GM21526 (cell line): ENCODE results near the gene WDCP.
"Not testable (repeated sequence)": the region's sequence is repeated elsewhere in the genome, so short reads cannot be mapped to it uniquely, and the experiment has no call there.

ENCODE experiments used
- ATAC-seq: cut with Tn5 transposase; IDR thresholded peaks from one replicate; pipeline ENCODE4 v1.9.1; 2021; ENCODE audit warnings: moderate library complexity; ENCODE audit not compliant: unreplicated experiment, low FRiP score

The WDCP gene

DNA sequence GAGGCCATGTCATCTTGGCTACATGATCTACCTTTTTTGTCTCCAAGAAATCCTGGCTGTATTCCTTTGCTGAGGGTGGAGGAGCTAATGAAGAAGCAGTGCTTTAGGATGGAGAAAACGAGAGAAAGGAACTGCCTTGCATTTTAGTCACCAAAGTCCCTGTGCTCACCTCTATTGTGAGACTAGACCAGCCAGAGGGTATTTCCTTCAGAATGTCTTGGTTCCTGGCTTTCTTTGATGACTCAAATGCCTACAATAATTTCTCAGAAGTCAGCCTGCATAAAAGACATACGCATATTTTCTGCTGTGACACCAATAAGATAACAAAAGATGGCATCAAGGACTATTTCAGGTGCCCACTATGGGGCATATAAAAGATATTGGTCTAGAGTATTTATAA, 18.1 kb upstream of the WDCP start:
- no peak for ATAC-seq

DNA sequence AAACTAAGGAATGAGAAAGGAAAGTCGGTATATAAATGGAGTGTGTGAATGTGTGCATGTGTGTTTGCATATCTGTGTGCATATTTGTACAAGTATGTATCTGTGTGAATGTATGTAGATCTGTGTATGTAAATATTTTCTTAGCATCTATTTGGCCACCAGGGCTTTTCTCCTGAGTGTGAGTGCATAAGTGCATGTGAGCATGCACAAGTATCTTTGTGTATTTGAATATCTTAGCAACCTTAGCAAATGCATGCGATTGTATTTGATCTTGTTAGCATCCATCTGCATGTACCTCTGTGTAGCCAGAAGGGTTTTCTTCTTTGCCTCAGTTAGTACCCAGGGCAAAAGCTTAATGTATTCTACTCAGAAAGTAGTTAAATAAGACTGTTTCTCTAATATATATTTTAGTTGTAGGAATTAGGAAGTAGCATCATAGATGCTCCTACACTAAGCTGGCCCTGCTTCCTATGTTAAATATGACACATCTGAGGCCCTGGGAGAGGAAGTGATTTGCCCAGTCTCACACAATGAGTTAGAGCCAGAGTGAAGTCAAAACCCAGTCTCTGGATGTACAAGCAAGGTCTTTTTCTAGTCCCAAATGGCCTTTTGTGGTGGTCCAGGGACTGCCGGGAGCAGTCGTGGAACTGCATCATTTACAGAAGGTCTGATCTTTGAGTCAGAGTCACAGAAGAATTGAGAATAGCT, 11.5 kb upstream of the WDCP start:
- no peak for ATAC-seq

DNA sequence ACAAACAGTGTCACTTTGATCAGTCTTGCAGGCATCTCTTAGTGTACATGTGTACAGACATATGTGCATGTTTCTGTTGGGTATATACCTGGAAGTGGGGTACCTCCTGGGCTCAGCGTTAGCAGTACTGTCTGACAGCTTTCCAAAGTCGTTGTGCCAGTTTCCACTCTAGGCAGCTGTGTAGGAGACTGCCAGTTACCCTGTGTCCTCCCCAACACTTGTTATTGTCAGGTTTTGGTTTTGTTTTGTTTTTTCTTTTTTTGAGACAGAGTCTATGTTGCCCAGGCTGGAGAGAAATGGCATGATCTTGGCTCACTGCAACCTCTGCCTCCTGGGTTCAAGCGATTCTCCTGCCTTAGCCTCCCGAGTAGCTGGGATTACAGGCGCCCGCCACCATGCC, 8.6 kb upstream of the WDCP start:
- ATAC-seq = no peak

DNA sequence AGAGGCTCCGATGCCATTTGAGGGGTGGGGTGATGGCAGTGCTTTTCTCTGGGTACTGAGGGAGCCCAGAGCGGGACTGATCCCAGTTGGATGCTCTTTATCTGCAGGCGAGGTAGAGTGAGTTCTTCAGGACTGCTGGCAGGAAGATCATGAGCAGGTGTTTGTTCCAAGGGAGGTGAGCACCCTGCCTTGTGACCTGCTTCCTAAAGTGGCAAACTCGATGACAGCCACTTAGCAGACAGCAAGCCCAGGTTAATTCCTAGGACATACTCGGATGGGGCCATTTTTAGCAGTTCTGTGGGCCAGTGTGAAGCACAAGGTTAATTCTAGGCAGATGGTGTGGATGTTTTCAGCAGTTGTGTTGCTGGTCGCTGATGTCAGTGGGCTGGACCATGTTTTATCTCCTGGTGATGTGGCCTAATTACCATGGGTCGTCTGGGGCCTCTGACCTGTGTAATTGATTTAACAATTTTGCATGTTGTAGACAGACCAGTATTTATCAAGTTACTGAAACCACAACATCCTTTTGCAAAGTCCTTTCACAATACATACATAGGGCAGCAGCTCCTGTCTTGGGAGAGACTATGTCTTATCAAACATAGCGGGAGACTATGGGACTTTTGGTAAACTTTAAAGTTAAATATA, 7.3 kb upstream of the WDCP start:
- no peak for ATAC-seq

DNA sequence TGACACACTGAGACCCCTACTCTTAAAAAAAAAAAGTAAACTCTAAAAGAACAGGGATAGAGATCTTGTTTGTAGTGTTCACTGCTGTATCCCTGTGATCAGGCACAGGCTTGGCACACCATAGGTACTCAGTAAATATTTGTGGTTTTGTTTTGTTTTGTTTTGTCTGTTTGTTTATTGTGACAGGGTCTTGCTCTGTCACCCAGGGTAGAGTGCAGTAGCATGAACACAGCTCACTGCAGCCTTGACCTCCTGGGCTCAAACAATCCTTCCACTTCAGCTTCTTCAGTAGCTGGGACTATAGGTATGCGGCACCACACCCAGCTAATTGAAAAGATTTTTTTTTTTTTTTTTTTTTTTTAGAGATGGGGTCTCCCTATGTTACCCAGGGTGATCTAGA, 5.8 kb upstream of the WDCP start:
- no peak for ATAC-seq

DNA sequence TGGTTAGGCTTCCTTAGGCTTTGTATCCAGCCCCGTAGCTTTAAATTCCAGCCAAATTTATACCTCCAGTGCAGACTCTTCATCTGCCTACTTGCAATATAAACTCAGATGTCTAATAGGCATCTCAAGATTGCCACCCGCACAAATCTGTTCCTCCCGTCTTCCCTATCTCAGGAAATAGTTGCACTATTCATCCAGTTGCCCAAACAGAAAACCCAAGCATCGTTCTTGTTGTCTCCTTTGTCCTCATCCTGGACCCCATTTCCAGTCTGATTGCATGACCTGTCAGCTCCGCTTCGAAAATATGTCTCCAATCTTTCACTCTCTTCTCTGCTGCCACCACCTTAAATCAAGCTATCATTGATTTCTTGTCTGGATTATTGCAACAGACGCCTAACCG, 4.6 kb upstream of the WDCP start:
- ATAC-seq = no peak

DNA sequence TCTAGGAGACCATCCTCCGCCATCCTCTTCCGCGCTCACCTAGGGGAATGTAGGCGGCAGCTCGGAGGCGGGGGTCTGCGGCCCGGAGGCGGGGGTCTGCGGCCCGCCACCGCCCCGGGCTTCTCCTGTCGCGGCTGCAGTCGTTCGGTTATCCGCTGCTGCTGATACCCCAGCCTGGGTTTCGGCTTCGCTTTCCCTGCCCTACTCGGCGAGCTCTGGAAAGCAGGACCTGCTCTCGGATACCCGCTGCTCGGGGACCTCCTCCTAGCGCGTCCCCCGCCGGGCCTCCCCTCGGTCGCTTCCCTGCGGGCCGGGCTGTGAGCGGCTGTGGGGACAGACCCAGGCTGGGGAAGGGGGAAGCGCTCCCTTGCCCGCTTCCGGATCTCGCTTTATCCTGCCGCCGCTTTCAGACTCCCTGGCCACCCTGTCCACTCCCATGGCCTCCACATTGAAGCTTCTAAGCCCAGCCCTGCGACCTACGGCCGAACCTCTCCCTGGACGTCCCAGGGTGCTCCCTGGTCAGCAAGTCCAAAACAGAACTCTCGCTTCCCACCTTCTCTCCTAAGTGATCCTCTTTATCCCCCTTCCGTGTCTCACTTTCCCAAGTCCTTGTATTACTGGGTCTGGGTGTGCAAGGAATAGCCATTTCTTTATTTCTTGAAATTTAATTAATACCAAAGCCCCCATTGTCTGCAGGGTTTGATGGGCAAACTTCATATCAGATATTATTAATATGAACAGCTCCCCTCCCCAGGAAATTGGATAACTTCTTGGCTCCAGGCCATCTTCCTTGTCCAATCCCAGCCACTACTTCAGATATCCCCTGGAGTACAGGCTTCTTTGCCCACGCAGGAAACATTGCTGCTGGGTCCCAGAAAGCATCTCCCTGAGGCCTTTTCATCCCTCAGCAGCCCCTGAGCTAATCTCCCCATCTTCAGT, 3.1 kb upstream of the WDCP start:
- ATAC-seq = no peak

DNA sequence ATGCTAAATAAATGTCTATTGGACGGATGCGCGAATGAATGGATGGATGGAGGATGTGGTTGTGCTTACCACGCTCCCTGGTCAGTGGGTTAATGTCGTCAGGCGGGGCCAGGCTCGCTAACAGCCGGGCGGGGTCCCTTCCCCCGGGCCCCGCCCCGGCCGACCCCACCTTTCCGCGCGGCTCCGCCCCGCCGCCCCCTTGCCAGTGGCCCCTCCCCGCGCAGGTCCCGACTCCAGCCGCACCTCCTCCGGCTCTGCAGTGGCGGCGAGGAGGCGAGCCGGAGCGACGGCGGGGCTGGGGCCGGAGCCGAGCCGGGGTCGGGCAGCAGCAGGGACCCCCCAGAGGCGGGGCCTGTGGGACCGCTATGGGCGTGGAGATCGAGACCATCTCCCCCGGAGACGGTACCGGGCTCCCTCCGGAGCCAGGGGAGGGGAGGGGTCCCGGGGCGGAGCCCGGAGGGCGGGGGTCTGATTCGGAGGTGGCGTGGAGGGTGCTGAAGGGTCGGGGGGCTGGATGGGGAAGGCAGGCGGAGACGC, 2.4 kb upstream of the WDCP start, which contains the start of gene FKBP1B:
Gene FKBP1B (plus strand): TSS at position 257 of the 537 bp plus-strand sequence. CDS start 109 bp downstream, at position 366.
- no peak for ATAC-seq

DNA sequence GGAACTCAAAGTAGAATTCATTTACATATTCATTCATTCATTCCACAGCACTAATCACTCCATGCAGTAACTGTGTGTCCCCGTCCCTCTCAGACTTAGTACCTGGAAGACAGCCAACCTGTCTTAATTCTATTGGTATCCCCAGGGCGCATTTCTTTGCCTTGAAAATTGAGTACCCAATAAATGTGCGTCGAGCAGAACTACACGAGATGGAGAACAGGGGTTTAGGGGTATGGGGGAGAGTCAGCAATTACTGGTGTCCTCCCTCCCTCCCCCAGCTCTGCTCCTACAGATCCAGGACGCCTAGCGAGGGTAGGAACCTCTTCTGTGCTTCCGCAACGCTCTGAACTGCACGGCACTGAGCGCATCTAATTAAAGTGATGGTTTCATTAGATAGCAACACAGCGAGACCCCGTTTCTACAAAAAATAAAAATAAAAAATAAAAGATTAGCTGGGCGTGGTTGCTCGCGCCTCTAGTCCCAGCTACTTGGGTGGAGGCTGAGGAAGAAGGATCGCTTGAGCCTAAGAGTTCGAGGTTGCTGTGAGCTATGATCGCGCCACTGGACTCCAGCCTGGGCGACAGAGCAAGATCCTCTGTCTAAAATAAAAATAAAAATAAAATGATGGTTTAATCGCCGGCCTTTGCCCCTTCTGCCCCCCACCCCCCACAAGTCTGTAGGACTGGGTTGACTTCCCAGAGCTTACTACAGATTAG, 1.7 kb upstream of the WDCP start:
- ATAC-seq = no peak

DNA sequence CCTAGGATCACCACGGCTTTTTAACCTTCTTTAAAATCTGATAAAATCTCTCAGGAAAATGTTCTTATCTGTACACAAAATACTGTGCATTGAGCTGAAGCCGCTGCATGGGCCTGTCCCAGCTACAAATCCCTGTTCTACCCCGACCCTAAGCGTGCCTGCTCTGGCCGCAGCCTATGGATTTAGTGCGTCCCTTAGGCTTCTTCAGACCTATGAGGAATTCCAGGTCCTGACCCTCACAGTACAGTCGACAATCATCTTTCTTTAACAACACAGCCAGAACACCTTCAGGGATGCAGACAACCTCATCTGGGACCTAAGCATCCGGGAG, 477 bp upstream of the WDCP start:
- ATAC-seq = no peak

DNA sequence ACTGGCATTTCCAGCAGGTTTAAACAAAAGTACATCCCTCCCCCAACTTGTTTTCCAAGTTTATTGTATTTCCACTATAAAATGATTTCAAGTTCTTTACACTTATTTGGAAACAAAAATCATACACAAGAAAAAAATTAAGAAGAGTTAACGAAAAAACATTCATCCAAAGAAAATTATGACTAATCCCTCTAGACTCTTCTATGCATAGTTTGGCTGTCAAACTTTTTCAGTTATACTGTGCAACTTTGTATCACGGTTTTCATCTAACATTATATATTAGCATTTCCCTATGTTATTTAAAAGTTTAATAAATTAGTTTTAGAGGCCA, 627 bp downstream of the WDCP start:
- ATAC-seq = no peak

DNA sequence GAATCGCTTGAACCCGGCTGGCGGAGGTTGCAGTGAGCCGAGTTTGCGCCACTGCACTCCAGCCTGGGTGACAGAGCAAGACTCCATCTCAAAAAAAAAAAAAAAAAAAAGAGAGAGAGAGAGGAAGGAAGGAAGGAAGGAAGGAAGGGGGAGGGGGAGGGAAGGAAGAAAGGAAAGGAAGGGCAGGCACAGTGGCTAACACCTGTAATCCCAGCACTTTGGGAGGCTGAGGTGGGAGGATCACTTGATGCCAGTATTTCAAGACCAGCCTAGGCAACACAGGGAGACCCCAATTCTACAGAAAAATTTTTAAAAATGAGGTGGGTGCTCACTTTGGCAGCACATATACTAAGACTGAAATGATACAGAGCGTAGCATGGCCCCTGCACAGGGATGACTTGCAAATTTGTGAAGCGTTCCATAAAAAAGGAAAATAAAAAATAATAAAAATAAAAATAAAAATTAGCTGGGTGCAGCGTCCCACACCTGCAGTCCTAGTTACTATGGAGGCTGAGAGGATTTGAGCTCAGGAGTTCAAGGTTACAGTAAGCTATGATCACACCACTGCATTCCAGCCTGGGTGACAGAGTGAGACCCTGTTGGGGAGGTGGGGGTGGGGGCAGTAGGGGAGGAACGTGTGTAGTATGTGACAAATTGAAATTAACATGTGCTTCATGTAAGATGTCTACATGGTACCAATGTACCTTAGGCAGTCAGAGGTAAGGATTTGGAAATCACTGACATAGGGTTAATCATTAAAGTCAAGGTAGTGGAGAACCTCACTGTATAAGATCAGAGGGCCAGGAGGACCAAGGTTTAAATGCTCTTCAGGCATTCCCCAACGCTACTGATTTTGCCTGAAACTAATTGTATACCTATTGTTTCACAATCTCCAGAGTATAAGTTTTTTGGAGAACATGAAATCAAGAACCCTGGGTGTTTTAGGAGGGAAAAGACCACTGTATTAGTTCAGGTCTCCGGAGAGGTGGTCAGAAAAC, 1.4 kb downstream of the WDCP start:
- ATAC-seq = no peak

DNA sequence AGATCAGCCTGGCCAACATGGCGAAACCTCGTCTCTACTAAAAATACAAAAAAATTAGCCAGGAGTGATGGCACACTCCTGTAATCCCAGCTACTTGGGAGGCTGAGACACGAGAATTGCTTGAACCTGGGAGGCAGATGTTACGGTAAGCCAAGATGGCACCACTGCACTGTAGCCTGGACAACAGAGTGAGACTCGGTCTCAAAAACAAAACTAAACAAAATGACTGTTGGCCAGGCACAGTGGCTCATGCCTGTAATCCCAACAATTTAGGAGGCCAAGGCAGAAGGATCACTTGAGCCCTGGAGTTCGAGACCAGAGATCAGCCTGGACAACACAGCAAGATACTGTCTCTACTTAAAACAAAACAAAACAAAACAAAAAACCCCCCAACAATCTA, 4.1 kb downstream of the WDCP start:
- ATAC-seq = not testable (repeated sequence)

DNA sequence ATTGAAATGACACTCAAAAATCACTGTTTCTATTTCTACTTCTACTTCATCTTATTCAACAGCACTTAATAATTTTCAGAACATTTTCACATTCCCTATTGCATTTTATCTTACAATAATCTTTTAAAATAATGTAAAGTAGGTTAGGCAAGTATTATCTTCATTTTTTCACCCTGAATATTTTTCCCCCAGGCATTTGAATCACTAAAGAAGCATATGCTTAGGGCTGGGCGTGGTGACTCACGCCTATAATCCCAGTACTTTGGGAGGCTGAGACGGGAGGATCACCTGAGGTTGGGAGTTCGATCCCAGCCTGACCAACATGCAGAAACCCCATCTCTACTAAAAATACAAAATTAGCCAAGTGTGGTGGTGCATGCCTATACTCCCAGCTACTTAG, 6.7 kb downstream of the WDCP start:
- no peak for ATAC-seq

DNA sequence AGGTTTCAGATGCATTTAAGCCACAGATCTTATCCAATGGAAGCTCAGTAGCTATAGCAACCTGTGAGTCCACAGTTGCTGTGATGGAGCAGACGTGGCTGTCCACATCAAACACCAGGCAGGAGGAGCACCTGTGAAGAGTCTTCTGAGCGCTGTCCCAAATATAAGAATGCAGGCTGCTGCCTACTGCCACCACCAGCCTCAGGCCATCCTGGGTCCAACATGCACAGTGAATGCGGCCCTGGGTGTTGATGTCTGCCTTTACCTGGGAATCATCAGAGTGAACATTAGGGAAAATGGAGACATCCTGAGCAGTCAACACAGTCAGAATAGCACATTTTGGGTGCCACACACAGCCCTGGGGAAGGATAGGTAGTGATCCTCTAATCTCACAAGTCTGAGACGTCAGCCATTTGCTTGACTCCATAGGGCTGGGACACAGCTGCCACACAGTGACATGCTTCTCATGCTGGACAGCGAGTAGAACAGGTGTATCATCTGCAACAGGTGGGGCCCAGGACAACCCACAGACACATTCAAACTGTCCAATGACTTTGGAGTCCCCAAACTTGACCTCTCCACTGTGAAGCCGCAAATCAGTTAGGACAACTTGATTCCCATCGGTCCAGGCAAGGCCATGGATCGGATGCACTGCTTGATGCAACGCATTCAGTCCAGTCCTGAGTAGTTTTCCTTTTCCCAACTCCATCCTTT, 8.2 kb downstream of the WDCP start:
- ATAC-seq = no peak

DNA sequence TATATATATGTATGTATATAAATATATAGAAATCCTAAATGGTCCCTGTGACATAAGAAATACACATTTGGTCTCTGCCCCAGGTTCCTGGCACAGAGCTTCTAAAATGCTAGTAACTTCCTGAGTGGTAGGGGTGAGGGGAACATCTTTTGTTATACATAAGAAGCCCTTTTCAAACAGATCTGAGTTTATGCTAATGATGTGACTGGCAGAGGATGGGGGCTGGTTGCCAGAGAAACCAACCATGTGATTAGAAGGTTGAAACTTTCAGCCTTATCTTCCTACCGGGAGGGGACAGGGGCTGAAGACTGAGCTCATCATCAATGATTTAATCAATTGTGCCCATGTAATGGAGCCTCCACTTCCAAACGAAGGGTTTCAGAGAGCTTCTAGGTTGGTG, 21.0 kb downstream of the WDCP start:
- ATAC-seq = no peak

DNA sequence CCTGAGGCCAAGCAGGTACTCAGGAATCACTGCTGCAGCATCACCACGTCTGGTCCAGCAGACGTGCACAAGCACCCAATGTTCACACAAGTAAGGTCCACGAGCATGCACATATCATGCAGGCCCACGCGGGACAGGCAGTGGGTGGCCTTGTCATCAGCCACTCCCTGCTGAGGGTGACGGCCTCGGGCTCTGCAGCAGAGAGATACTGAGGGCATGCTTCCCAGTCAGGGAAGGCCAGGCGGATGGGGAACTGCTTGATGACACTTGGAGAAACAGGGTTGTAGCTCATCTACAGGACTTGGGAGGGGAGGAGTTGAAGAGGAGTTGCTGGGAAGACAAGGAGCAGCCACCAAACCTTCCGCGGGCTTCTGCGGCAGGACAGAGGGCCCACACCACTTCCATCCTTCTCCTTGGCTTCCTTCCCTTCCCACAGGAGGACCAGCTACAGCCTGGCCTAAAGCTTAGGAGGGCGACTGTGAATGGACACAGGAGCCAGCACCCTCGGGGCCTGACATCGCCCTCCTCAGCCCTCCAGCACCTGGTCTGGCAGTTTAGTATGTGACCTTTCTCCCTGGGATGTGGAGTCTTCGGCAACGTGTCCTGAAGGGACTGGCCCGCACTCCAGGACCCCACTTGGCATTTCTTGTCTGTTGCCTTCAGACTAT, 22.1 kb downstream of the WDCP start:
- ATAC-seq = no peak

DNA sequence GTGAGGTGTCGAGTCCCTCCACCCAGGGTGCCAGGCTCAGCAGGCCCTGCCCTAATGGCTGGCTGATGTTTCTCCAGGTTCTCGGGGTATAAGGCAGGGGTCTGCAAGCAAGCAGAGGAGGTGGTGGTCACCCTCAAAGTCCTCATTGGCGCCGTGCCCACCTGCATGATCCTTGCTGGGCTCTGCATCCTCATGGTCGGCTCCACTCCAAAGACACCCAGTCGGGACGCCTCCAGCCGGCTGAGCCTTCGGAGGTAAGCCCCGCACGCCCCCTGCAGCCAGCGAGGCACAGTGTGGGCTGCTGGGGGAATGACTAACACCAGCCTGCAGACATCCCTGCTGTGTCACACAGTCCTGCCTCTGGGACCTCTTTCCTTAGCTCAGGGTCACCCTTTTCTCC, 23.2 kb downstream of the WDCP start:
- no peak for ATAC-seq
